Measurements from ENCODE around the gene AKNAD1.

AKNAD1 gene

DNA sequence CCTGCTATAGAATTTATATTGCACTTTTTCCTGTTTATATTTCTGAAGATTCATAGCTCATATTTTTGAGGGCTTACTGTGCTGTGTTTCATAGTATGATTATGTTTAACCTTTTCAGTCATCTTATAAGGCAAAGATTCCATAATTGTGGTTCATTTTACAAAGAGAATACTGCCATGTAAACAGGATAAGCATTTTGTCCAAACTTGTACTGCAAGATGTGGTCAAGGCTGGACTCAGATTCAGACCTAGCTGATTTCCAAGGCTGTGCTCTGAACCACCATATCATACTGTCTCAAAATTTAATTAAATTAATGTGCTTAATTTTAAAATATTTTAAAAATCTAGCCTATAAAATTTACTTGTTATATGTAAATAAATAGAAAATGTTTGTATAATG is 79.1 kb downstream of the AKNAD1 start:
- CTCF ChIA-PET = interaction anchor here (1.2 to 3.5 kb wide), 2 partner anchors 50 to 121 kb away, joined by 3 to 11 read pairs; no protein-coding TSS in a partner anchor
- POLR2A ChIA-PET = no interaction called here
- no peak for DNase-seq (ENCODE audit: low read depth, low spot score)
- no peak overlapping the region for H3K4me3 ChIP-seq (ENCODE audit: low read depth, low read length)
- TF ChIP-seq, protein P1, sequence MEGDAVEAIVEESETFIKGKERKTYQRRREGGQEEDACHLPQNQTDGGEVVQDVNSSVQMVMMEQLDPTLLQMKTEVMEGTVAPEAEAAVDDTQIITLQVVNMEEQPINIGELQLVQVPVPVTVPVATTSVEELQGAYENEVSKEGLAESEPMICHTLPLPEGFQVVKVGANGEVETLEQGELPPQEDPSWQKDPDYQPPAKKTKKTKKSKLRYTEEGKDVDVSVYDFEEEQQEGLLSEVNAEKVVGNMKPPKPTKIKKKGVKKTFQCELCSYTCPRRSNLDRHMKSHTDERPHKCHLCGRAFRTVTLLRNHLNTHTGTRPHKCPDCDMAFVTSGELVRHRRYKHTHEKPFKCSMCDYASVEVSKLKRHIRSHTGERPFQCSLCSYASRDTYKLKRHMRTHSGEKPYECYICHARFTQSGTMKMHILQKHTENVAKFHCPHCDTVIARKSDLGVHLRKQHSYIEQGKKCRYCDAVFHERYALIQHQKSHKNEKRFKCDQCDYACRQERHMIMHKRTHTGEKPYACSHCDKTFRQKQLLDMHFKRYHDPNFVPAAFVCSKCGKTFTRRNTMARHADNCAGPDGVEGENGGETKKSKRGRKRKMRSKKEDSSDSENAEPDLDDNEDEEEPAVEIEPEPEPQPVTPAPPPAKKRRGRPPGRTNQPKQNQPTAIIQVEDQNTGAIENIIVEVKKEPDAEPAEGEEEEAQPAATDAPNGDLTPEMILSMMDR (IDR thresholded peaks at IDR 0.05; ENCODE audit: insufficient read depth, low read length, missing control alignments) = no peak

- ChIA-PET POLR2A (no interaction called here), CTCF (no interaction called here)
- TF ChIP-seq, protein P1 (IDR thresholded peaks at IDR 0.05; ENCODE audit: insufficient read depth, low read length, missing control alignments) = no peak
- H3K4me3 ChIP-seq (ENCODE audit: low read depth, low read length) = no peak overlapping the region
- DNase-seq (ENCODE audit: low read depth, low spot score) = no peak
These were observed 89.2 kb downstream of the AKNAD1 start for GRCh38 chr1:108767708-108768107.

GRCh38 chr1:108767115-108767514 is 89.8 kb downstream of the AKNAD1 start:
- DNase-seq (ENCODE audit: low read depth, low spot score) = no peak
- no peak overlapping the region for H3K4me3 ChIP-seq (ENCODE audit: low read depth, low read length)
- POLR2A ChIA-PET = no interaction called here
- CTCF ChIA-PET = interaction anchor here (1.3 kb wide), 1 partner anchor 62 kb away, joined by 4 read pairs; no protein-coding TSS in a partner anchor
- TF ChIP-seq, protein P1 (IDR thresholded peaks at IDR 0.05; ENCODE audit: insufficient read depth, low read length, missing control alignments) = no peak
